Activated CD8-positive, alpha-beta T cell treated with anti-CD3 and anti-CD28 coated beads for 36 hours (primary cell): ENCODE results near the gene PIGH. TPM values are rescaled to one million over a fixed set of nuclear protein-coding genes. Genes with fewer than 3 reads are reported as not detected.

Experiments
- ATAC-seq: fragments of 200-7000 bp; cut with Tn5 transposase; one replicate; pipeline ENCODE4 v1.10.0; 2021; ENCODE audit warnings: mild to moderate bottlenecking, moderate library complexity
- CTCF ChIA-PET: fragments of 350-600 bp; sonication (Branson Sonifier 250); formaldehyde crosslinking; loops from one replicate; lab custom pipeline; 2021; ENCODE audit warnings: antibody characterized with exemption; lab: Charles Lee
- POLR2A ChIA-PET: fragments of 350-600 bp; sonication (Branson Sonifier 250); formaldehyde crosslinking; loops from one replicate; lab custom pipeline; 2021; ENCODE audit warnings: antibody characterized with exemption; lab: Charles Lee
- DNase-seq: peaks from one replicate; pipeline ENCODE4 v3.0.0-alpha.2; 2020
- H3K27ac Mint-ChIP-seq: one replicate; pipeline ENCODE4 v1.8.0; 2021; ENCODE audit warnings: mild to moderate bottlenecking, mixed read lengths
- H3K27me3 Mint-ChIP-seq: one replicate; pipeline ENCODE4 v1.8.0; 2021; ENCODE audit warnings: mixed read lengths
- H3K36me3 Mint-ChIP-seq: one replicate; pipeline ENCODE4 v1.8.0; 2021; ENCODE audit warnings: low read depth, mixed read lengths
- H3K4me1 Mint-ChIP-seq: one replicate; pipeline ENCODE4 v1.8.0; 2021; ENCODE audit warnings: low read depth, mixed read lengths
- H3K4me3 Mint-ChIP-seq: one replicate; pipeline ENCODE4 v1.8.0; 2021; ENCODE audit warnings: mild to moderate bottlenecking, moderate library complexity, mixed read lengths
- H3K9me3 Mint-ChIP-seq: one replicate; pipeline ENCODE4 v1.8.0; 2021; ENCODE audit warnings: mixed read lengths
- CTCF ChIP-seq: fragments of 200-600 bp; IDR thresholded peaks from one replicate; pipeline ENCODE4 v1.8.0; 2022; ENCODE audit warnings: antibody characterized with exemption, mild to moderate bottlenecking
- intact Hi-C: fragments of 100-400 bp; cut with micrococcal nuclease; formaldehyde crosslinking; loops from one replicate; pipeline ENCODE4 v1.10.0; 2022
- total RNA-seq, 2 experiments: library from RNA; stranded (reverse); gene quantifications; one replicate each; pipeline ENCODE4 v1.2.3, GENCODE V29; 2021

PIGH gene
- total RNA-seq, 2 experiments from 2014 or later, result 20.3 to 21.9 TPM

DNA sequence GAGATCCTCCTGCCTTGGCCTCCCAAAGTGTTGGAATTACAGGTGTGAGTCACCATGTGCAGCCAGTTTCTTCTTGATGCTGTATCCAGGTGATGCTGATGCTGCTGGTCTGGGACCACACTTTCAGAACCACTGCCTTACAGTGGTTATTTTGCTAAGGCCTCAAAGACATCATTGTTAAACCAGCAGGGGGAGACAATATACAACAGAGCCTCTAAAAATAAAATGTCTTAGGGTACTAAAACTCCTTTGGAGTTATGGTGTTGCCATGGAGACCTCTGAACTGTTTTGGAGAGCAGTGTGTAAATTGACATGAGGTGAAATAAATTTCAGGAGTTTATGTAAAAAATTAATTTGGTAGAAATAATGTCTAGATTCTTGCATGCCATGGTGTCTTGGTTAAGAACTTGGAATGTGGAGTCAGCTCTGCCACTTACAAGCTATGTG, 18.6 kb upstream of the PIGH start:
- no peaks in the 10 kb centered on the region for H3K9me3 Mint-ChIP-seq
- no peaks in the 10 kb centered on the region for H3K36me3 Mint-ChIP-seq
- peak; percentile 46 for ATAC-seq
- H3K4me1 Mint-ChIP-seq, result peaks cover 27% of the 10 kb centered on the region
- ChIA-PET CTCF (interaction anchor here (0.6 to 3.3 kb wide), 44 partner anchors 9 to 328 kb away, joined by 3 to 119 read pairs (median 5); partner anchors contain the start of genes PIGH, PLEKHH1, RDH11 and RDH12), POLR2A (interaction anchor here (0.7 kb wide), 1 partner anchor 83 kb away, joined by 3 read pairs; no protein-coding TSS in a partner anchor)
- DNase-seq, result peak; percentile 34
- H3K27me3 Mint-ChIP-seq, result peaks cover 12% of the 10 kb centered on the region
- peak; percentile 74 for TF ChIP-seq CTCF
- intact Hi-C loops, result loop anchor here (2.0 kb wide), 2 partner anchors 48 to 86 kb away; no protein-coding TSS in a partner anchor
- peak overlapping the region; percentile 83 for H3K4me3 Mint-ChIP-seq
- H3K27ac Mint-ChIP-seq, result peak overlapping the region; percentile 78

DNA sequence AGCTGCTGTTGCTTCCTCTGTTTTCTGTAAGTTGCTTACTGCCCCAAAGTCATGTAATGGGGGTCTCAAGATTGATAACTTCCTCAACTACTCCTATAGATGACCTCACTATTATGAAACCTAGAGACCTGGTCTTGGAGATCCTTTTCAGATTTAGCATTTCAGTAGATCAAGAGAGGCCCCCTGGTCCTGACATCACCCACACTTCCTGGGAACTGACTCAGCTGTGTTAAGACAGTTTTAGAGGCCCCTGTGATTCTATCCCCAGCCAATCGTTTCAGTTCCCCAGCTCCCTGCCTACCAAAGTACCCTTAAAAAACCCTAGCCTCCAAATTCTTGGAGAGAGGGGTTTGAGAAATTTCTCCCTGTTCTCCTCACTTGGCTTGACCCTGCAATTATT, 10.4 kb upstream of the PIGH start:
- Mint-ChIP-seq H3K36me3 (no peaks in the 10 kb centered on the region), H3K4me1 (peaks cover 9% of the 10 kb centered on the region), H3K27me3 (peaks cover 3% of the 10 kb centered on the region), H3K9me3 (no peaks in the 10 kb centered on the region), H3K27ac (no peak overlapping the region), H3K4me3 (no peak overlapping the region)
- ChIA-PET CTCF (interaction anchor here (0.9 to 3.3 kb wide), 5 partner anchors 9 to 94 kb away, joined by 3 to 14 read pairs (median 6); partner anchors contain the start of gene ARG2), POLR2A (interaction anchor here (1.0 kb wide), 1 partner anchor 26 kb away, joined by 3 read pairs; no protein-coding TSS in a partner anchor)
- ATAC-seq (peak; percentile 98), DNase-seq (peak; percentile 54)
- intact Hi-C loops, result no loop called here
- no peak for TF ChIP-seq CTCF

DNA sequence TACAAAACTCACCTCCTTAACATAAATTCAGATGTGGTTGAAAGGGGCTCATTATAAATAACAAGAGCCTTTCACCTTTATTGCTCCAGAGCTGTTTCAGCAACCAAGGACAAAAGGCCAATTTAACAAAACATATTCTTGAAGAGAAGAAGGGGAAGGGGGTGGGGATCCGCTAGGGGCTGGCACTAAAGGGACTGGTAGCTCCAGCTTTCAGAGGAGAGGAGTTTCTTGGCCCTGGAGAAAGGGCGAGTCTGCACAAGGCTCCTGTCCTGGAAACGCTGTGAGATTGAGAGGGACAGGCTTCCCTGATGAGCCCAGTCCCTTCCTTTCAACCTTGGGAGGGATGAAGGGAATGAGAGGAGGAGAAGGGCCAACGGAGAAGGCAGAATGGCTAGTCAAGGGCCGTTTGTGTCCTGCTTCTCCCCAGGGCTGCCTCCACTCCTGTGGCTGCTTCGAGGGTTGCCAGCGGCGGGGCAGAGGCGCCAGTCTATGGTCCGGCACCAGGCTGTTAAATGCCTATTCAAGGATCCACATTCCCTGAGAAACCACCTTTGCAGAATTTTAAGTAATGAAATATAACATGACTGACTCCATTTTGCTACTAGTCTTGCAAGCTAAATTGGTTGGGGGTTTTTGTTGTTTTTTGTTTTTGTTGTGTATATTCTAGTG, 9.7 kb upstream of the PIGH start:
- Mint-ChIP-seq H3K27ac (no peak overlapping the region), H3K27me3 (peaks cover 3% of the 10 kb centered on the region), H3K36me3 (no peaks in the 10 kb centered on the region), H3K4me3 (no peak overlapping the region), H3K4me1 (peaks cover 9% of the 10 kb centered on the region), H3K9me3 (no peaks in the 10 kb centered on the region)
- intact Hi-C loops, result no loop called here
- ATAC-seq (no peak), DNase-seq (no peak)
- ChIA-PET CTCF (interaction anchor here (0.9 to 3.3 kb wide), 5 partner anchors 9 to 94 kb away, joined by 3 to 14 read pairs (median 6); partner anchors contain the start of gene ARG2), POLR2A (interaction anchor here (1.0 kb wide), 1 partner anchor 25 kb away, joined by 3 read pairs; no protein-coding TSS in a partner anchor)
- TF ChIP-seq CTCF, result no peak

GRCh38 chr14:67607646-67608045, 7.6 kb upstream of the PIGH start:
- no peak overlapping the region for H3K27ac Mint-ChIP-seq
- TF ChIP-seq CTCF, result no peak
- ChIA-PET CTCF (no interaction called here), POLR2A (no interaction called here)
- no peaks in the 10 kb centered on the region for H3K9me3 Mint-ChIP-seq
- DNase-seq (no peak), ATAC-seq (no peak)
- intact Hi-C loops, result no loop called here
- H3K4me3 Mint-ChIP-seq, result no peak overlapping the region
- no peaks in the 10 kb centered on the region for H3K36me3 Mint-ChIP-seq
- peaks cover 3% of the 10 kb centered on the region for H3K27me3 Mint-ChIP-seq
- peaks cover 9% of the 10 kb centered on the region for H3K4me1 Mint-ChIP-seq

- CTCF ChIA-PET, result no interaction called here
- intact Hi-C loops, result no loop called here
- DNase-seq (no peak), ATAC-seq (no peak)
- POLR2A ChIA-PET, result no interaction called here
- Mint-ChIP-seq H3K36me3 (peaks cover 2% of the 10 kb centered on the region), H3K27me3 (no peaks in the 10 kb centered on the region), H3K4me1 (peaks cover 20% of the 10 kb centered on the region), H3K27ac (no peak overlapping the region), H3K9me3 (no peaks in the 10 kb centered on the region), H3K4me3 (no peak overlapping the region)
- TF ChIP-seq CTCF, result no peak
Measured at GRCh38 chr14:67602995-67603545, 3.0 kb upstream of the PIGH start.
